Activated CD8-positive, alpha-beta T cell treated with anti-CD3 and anti-CD28 coated beads, Interleukin-2, amount 10 ng/mL, durations not matched to agents 7 days and 5 days (primary cell): ENCODE data around the gene CAPN9. TPM values are rescaled to one million over a fixed set of nuclear protein-coding genes. Genes with fewer than 3 reads are reported as not detected.
A peak's percentile ranks its signal among the peaks of the same experiment; 100 is the strongest.
"Not testable (repeated sequence)": the region's sequence is repeated elsewhere in the genome, so short reads cannot be mapped to it uniquely, and the experiment has no call there.

Source experiments
- ATAC-seq: fragments of 150-1000 bp; cut with Tn5 transposase; one replicate; pipeline ENCODE4 v1.10.0; 2021; ENCODE audit warnings: moderate library complexity
- CTCF ChIA-PET: fragments of 350-600 bp; sonication (Branson Sonifier 250); formaldehyde crosslinking; loops from one replicate; lab custom pipeline; 2021; ENCODE audit warnings: antibody characterized with exemption; lab: Charles Lee
- POLR2A ChIA-PET: fragments of 350-600 bp; sonication (Branson Sonifier 250); formaldehyde crosslinking; loops from one replicate; lab custom pipeline; 2021; ENCODE audit warnings: antibody characterized with exemption; lab: Charles Lee
- DNase-seq: peaks from one replicate; pipeline ENCODE4 v3.0.0-alpha.2; 2020
- H3K27ac Mint-ChIP-seq: one replicate; pipeline ENCODE4 v1.8.0; 2021; ENCODE audit warnings: mild to moderate bottlenecking, mixed read lengths
- H3K27me3 Mint-ChIP-seq: one replicate; pipeline ENCODE4 v1.8.0; 2021; ENCODE audit warnings: low read depth, mixed read lengths
- H3K36me3 Mint-ChIP-seq: one replicate; pipeline ENCODE4 v1.8.0; 2021; ENCODE audit warnings: low read depth, mixed read lengths
- H3K4me1 Mint-ChIP-seq: one replicate; pipeline ENCODE4 v1.8.0; 2021; ENCODE audit warnings: low read depth, mixed read lengths
- H3K4me3 Mint-ChIP-seq: one replicate; pipeline ENCODE4 v1.8.0; 2021; ENCODE audit warnings: mild to moderate bottlenecking, mixed read lengths
- H3K9me3 Mint-ChIP-seq: one replicate; pipeline ENCODE4 v1.8.0; 2022; ENCODE audit warnings: mixed read lengths; ENCODE audit not compliant: insufficient read depth
- total RNA-seq, 2 experiments: library from RNA; stranded (reverse); gene quantifications; one replicate each; pipeline ENCODE4 v1.2.3, GENCODE V29; 2021

CAPN9 gene
- total RNA-seq, 2 experiments from 2014 or later, result not detected

DNA sequence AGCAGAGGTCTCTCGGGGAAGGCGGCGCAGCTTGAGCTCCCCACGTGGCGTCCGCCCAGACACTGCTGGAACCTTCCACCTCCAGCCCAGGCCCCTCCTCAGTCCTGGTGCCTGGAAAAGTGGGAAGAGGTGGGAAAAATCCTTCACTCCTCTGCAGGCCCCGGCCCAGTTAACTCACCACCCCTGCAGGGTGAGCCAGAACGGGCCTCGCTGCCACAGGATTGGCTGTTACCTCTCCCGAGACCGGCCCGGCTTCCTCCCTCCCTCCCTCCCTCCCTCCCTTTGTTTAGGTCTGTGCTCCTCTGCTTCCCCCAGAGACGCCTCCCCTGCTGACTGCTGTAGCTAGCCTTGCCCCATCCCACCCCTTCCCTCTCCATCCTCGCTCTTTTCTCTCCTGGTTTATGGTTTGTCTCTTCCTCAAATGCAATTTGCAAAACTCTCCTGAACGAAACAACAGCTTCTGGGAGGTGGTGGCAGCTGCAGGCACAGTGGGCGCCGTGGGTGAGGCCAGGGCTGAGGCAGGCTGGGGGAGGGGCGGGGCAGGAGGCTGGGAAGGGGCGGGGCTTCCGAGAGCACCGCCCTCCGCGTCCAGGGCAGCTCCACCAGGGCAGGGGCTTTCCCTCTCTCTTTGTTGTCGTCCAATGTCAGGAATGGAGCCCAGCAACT is 6.5 kb downstream of the CAPN9 start:
- H3K9me3 Mint-ChIP-seq, result no peaks in the 10 kb centered on the region
- H3K27me3 Mint-ChIP-seq, result no peaks in the 10 kb centered on the region
- H3K27ac Mint-ChIP-seq, result no peak overlapping the region
- ATAC-seq, result peak; percentile 73
- ChIA-PET CTCF (interaction anchor here (1.3 kb wide), 1 partner anchor 111 kb away, joined by 3 read pairs; no protein-coding TSS in a partner anchor), POLR2A (no interaction called here)
- H3K4me1 Mint-ChIP-seq, result peaks cover 8% of the 10 kb centered on the region
- peak; percentile 49 for DNase-seq
- H3K4me3 Mint-ChIP-seq, result peak overlapping the region; percentile 55
- H3K36me3 Mint-ChIP-seq, result no peaks in the 10 kb centered on the region

DNA sequence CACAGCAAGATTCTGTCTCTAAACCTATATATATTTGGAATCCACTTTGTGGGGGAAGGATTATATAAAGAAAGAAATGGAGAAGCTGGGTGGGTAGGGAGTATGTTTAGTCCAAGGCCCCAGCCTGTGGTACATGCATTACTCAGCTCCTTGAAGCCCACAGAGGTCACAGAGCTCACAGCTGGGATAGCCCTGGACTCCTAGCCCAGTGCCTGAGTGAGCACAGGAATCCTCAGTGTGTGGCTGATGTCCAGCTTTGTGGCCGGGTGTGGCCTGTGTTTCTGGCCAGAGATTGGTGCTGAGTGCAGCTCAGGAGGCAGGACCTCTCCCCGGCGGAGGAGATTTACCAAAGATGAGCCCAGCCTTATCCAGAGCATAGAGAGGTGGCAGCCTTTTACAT is 7.6 kb downstream of the CAPN9 start:
- H3K4me1 Mint-ChIP-seq, result peaks cover 8% of the 10 kb centered on the region
- H3K27me3 Mint-ChIP-seq, result no peaks in the 10 kb centered on the region
- H3K9me3 Mint-ChIP-seq, result no peaks in the 10 kb centered on the region
- DNase-seq, result no peak
- ChIA-PET POLR2A (no interaction called here), CTCF (no interaction called here)
- no peaks in the 10 kb centered on the region for H3K36me3 Mint-ChIP-seq
- no peak overlapping the region for H3K27ac Mint-ChIP-seq
- H3K4me3 Mint-ChIP-seq, result no peak overlapping the region
- ATAC-seq, result no peak

DNA sequence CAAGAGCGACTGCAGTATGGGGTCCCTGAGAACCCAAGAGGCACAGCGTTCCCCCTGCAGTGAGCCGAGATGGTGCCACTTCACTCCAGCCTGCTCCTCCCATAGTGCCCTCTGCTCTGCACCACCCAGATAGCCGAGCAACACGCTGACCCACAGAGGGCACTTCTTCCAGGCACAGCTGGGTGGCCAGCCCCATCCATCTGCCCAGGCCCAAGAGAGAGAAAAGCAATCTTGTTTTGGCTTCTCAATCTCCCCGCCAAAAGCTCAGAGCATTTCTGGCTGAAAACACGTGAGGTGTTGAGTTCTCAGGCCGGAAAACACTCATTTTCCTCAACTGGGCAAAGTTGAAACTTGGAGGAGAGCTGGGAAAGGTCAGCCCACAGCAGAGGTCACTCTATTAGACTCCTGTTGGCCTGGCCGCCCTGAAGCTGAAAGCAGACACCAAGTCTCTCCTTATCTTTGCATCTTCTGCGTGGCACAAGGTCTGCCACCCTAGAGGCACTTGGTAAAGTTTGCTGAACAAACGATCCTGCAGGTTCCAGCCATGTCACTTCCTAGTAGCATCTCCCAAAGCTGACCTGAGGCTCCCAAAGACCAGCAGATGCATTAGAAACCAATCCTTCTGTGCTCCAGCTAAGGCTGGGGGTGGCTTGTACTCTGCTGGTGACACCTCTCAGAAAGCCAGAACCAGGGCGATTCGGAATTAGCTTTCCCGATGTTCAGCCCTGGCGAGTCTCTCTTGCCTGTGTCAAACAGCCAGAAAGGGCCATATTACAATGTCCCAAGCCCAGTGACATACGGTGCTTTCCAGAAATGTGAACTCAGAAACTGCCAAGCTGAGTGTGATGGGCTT is 10.9 kb downstream of the CAPN9 start:
- Mint-ChIP-seq H3K9me3 (no peaks in the 10 kb centered on the region), H3K27me3 (no peaks in the 10 kb centered on the region), H3K27ac (no peak overlapping the region), H3K4me3 (no peak overlapping the region), H3K4me1 (peaks cover 5% of the 10 kb centered on the region), H3K36me3 (no peaks in the 10 kb centered on the region)
- CTCF ChIA-PET, result no interaction called here
- DNase-seq, result no peak
- POLR2A ChIA-PET, result no interaction called here
- no peak for ATAC-seq

DNA sequence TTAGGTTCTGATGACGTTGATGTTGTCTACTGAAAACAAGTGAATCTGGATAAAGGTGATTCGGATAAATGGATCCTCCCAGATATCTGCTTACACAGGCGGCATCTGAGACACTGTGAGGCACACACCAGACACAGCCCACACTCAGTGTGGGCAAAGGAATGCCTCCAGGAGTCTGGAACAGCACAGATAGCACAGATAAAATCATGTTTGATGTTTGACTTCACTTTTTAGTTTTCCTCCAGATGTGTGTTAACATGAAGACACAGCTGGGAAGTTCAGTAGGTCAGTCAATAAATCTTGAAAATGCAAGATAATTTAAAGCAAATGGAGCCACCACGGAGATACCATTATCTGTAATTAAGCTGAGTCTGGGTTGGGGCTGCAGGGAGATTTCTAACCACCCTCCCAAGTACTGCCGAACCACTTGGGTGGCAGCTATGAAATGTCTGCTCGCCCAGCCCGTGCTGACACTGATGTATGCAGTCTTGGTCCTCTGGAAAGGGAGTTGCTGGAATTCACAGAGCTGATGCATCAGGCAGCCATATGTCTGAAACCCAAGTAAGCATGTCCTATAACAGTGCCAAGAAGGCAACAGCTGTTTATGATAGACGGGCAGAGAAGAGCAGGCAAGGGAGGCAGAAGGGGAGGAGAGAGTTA is 11.7 kb downstream of the CAPN9 start:
- H3K27me3 Mint-ChIP-seq, result no peaks in the 10 kb centered on the region
- no peak overlapping the region for H3K27ac Mint-ChIP-seq
- no peaks in the 10 kb centered on the region for H3K9me3 Mint-ChIP-seq
- H3K4me3 Mint-ChIP-seq, result no peak overlapping the region
- H3K4me1 Mint-ChIP-seq, result peaks cover 1% of the 10 kb centered on the region
- no peak for DNase-seq
- ChIA-PET POLR2A (no interaction called here), CTCF (no interaction called here)
- ATAC-seq, result no peak
- H3K36me3 Mint-ChIP-seq, result no peaks in the 10 kb centered on the region

DNA sequence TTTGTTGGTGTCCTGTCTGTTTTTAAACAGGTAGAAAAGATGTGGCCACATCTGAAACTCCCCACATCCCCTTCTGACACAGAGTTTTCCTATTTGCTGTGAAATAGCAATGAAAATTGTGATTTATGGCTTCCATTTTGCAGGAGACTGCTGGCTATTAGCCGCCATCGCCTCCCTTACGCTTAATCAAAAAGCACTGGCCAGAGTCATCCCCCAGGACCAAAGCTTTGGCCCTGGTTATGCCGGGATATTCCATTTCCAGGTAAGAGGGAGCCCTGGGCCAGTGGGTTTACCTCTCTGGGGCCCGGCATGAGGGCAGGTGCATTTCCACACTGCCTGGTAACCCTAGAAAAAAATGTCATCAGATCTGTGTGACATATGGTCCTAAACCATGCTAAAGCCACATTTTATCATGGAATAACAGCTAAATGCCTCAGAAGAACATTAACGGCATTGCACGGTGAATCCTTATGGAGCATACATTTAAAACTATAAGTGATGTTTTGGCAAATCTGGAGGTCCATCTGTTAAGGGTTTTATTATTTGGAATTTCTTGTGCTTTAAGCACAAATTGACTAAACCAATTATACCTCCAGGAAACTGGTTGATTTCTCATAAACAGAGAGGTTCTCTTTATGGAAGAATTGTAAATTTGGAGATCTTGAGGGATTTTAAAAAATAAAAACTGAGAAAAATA is 12.3 kb downstream of the CAPN9 start:
- H3K4me1 Mint-ChIP-seq, result no peaks in the 10 kb centered on the region
- no peaks in the 10 kb centered on the region for H3K9me3 Mint-ChIP-seq
- H3K27ac Mint-ChIP-seq, result no peak overlapping the region
- H3K36me3 Mint-ChIP-seq, result no peaks in the 10 kb centered on the region
- ChIA-PET CTCF (no interaction called here), POLR2A (no interaction called here)
- no peaks in the 10 kb centered on the region for H3K27me3 Mint-ChIP-seq
- ATAC-seq (no peak), DNase-seq (no peak)
- H3K4me3 Mint-ChIP-seq, result no peak overlapping the region

DNA sequence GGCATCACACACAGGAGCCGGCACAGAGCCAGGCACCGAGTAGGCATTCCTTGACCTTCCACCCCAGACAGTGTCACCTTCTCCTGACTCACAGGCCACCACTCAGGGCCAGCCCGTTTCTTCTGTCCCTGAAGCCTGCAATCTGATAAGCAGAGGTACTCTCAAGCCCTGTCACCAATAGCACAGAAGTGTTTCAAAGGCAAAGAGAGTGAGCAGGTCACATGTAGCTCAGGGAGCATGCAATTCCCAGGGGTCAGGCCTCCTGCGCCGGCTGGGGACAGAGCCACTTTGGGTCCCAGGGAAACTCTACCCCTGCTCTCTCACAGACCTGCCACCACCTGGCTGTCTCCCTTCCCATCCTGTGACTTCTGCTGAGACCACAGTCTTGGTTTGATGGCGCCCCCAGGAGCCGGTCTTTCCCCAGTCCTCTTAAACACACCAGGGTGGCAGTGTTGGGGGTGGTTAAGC is 13.2 kb downstream of the CAPN9 start:
- Mint-ChIP-seq H3K27ac (no peak overlapping the region), H3K4me3 (no peak overlapping the region), H3K9me3 (no peaks in the 10 kb centered on the region), H3K36me3 (no peaks in the 10 kb centered on the region), H3K4me1 (no peaks in the 10 kb centered on the region), H3K27me3 (no peaks in the 10 kb centered on the region)
- ATAC-seq, result no peak
- DNase-seq, result no peak
- ChIA-PET POLR2A (no interaction called here), CTCF (no interaction called here)

DNA sequence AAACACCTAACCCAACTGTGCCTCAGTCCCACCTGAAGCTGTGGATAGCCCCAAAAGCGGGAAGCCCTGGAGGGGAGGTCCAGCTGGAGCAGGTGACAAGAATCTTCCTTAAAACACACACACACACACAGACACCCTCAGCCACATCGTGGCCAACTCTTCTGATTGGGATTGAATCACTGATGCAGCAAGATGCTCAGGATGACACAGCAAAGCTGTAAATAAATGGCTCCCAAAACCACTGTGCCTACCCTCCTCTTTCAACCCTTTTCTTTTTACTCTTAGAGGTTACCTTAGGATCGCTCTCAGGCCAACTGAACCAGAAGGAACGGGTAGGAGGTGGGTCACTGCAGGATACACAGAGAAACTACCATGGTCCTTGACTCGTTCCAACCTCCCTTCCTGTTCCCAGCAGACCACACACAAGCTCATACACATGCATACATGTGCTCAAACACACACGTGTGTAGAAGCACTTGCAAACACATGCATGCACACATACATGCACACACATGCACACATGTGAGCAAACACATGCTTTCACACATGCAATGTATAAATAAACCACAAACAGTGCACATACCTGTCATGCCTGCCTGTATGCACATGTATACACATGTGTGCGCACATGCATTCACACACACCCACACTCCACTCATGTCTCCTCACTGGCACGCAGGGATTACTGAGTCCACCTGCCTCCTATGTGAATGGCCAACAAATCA is 14.4 kb downstream of the CAPN9 start:
- Mint-ChIP-seq H3K27me3 (no peaks in the 10 kb centered on the region), H3K27ac (no peak overlapping the region), H3K36me3 (no peaks in the 10 kb centered on the region), H3K9me3 (no peaks in the 10 kb centered on the region), H3K4me3 (no peak overlapping the region), H3K4me1 (no peaks in the 10 kb centered on the region)
- ChIA-PET POLR2A (no interaction called here), CTCF (no interaction called here)
- ATAC-seq (no peak), DNase-seq (no peak)

DNA sequence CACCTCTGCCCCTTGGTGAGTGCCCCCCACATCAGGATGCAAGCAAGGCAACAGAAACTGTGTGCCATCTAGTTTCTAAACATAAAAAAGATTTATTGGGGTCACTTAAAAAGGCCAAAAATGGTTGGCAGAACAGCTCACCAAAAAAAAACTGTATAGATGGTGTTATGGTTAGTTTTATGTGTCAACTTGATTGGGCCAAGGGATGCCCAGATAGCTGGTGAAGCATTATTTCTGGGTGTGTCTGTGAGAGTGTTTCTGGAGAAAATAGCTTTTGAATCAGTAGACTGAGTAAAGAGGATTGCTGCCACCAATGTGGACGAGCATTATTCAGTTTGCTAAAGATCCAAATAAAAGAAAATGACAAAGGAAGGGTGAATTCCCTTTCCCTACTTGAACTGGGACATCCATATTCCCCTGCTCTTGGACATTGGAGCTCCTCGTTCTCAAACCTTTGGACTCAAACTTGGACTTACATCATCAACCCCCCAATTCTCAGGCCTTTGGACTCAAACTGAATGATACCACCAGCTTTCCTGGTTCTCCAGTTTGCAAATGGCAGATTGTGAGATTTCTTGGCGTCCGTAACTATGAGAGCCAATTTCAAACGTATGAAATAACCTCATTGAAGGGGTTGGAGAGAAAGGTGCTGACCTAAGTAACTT is 16.9 kb downstream of the CAPN9 start:
- Mint-ChIP-seq H3K36me3 (no peaks in the 10 kb centered on the region), H3K27me3 (no peaks in the 10 kb centered on the region)

DNA sequence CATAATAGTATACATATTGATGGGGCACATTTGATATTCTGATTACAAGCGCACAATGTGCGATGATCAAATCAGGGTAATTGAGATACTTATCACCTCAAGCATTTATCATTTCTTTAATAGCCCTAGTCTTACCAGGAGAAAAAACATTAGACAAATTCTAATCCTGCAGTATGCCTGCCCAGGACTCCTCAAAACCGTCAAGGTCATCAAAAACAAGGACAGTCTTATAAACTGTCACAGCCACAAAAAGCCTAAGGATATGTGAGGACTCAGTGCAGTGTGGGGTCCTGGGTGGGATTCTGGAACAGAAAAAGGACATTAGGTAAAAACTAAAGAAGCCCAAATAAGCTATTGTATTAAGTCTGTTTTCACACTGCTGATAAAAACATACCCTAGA is 19.1 kb downstream of the CAPN9 start:
- DNase-seq (no peak), ATAC-seq (no peak)
- Mint-ChIP-seq H3K4me1 (no peaks in the 10 kb centered on the region), H3K27ac (no peak overlapping the region), H3K4me3 (no peak overlapping the region), H3K9me3 (no peaks in the 10 kb centered on the region), H3K36me3 (no peaks in the 10 kb centered on the region), H3K27me3 (no peaks in the 10 kb centered on the region)
- CTCF ChIA-PET, result interaction anchor here (0.6 kb wide), 1 partner anchor 1593 kb away, joined by 3 read pairs; no protein-coding TSS in a partner anchor
- POLR2A ChIA-PET, result no interaction called here

More for the DNA sequence above, 16.9 kb downstream of the CAPN9 start:
- Mint-ChIP-seq H3K4me3 (no peak overlapping the region), H3K9me3 (no peaks in the 10 kb centered on the region), H3K4me1 (no peaks in the 10 kb centered on the region), H3K27ac (no peak overlapping the region)
- DNase-seq (no peak), ATAC-seq (no peak)
- POLR2A ChIA-PET, result no interaction called here
- CTCF ChIA-PET, result no interaction called here

DNA sequence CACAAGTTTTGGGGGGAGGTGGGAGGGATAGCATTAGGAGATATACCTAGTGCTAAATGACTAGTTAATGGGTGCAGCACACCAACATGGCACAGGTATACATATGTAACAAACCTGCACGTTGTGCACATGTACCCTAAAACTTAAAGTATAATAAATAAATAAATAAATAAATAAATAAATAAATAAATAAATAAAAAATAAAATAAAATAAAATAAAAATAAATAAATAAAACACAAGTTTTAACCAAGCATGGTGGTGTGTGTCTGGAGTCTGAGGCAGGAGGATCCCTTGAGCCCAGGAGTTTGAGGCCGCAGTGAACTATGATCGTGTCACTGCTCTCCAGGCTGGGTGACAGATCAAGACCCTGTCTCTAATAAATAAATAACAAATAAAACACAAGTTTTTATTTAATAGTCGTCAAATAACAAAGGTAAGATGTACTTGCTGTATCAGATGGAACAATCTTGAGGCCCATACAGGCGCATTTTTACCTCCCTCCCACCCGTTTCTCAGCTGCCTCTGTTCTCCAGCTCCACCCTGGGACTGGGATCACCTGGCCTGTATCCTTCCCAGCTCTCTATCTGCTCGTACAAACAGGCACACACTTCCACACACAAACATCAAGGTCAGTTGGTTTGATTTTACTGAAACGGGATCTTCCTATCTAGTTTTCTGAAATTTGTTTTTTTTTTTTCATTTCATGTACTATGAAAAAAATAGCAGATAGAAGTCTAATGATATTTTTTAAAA is 20.8 kb downstream of the CAPN9 start:
- H3K4me1 Mint-ChIP-seq, POLR2A ChIA-PET, H3K36me3 Mint-ChIP-seq, H3K27ac Mint-ChIP-seq, DNase-seq, H3K27me3 Mint-ChIP-seq, ATAC-seq, H3K9me3 Mint-ChIP-seq, H3K4me3 Mint-ChIP-seq, CTCF ChIA-PET: not testable (repeated sequence)
